ENCODE data around the gene RNASEH2B. TPM values are rescaled to one million over a fixed set of nuclear protein-coding genes. Genes with fewer than 3 reads are reported as not detected.

The RNASEH2B gene
- total and polyA plus RNA-seq, 2 of the 8 experiments (the other 6 are each of a cell fraction or from before 2014, with no cell fraction given): 19.3 to 43.9 TPM

GRCh38 chr13:50945669-50946068 is 36.1 kb downstream of the RNASEH2B start (continued):
- no peak for TF ChIP-seq CTBP2 (IDR thresholded peaks at IDR 0.05; ENCODE audit: borderline replicate concordance, insufficient read depth, insufficient read length, low read length)
- TF ChIP-seq, protein P1, sequence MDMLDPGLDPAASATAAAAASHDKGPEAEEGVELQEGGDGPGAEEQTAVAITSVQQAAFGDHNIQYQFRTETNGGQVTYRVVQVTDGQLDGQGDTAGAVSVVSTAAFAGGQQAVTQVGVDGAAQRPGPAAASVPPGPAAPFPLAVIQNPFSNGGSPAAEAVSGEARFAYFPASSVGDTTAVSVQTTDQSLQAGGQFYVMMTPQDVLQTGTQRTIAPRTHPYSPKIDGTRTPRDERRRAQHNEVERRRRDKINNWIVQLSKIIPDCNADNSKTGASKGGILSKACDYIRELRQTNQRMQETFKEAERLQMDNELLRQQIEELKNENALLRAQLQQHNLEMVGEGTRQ (IDR thresholded peaks at IDR 0.05; ENCODE audit: low read length): no peak
- TF ChIP-seq EGR1 (IDR thresholded peaks at IDR 0.05; ENCODE audit: borderline replicate concordance, low read depth, low read length): no peak
- no peak for TF ChIP-seq SRF (IDR thresholded peaks at IDR 0.05; ENCODE audit: low read depth, low read length)
- no peak for TF ChIP-seq TAF7 (optimal IDR thresholded peaks at IDR 0.05; ENCODE audit: borderline replicate concordance, low read depth, low read length)
- no peak for TF ChIP-seq TEAD4 (IDR thresholded peaks at IDR 0.05; ENCODE audit: low read depth, low read length)
- TF ChIP-seq SIRT6 (IDR thresholded peaks at IDR 0.05; ENCODE audit: low read length): no peak

All from H1 (cell line).